Fibroblast of skin of right quadriceps (primary cell): ENCODE data around the gene SOX18.

ENCODE experiments used
- DNase-seq: peaks from one replicate; pipeline ENCODE4 v3.0.0-alpha.2; 2013

SOX18 gene

GRCh38 chr20:64051561-64052325 is 2.3 kb upstream of the SOX18 start:
- DNase-seq = no peak

GRCh38 chr20:64051033-64051452 is 1.6 kb upstream of the SOX18 start:
- DNase-seq = no peak

- DNase-seq = no peak
Observed at GRCh38 chr20:64050261-64051032, 1.0 kb upstream of the SOX18 start.

GRCh38 chr20:64049878-64050260 is 430 bp upstream of the SOX18 start:
- DNase-seq = no peak

GRCh38 chr20:64048402-64049044 is 916 bp downstream of the SOX18 start:
- DNase-seq = no peak

GRCh38 chr20:64047968-64048401 is 1.5 kb downstream of the SOX18 start:
- DNase-seq = no peak

GRCh38 chr20:64047046-64047389 is 2.4 kb downstream of the SOX18 start:
- no peak for DNase-seq

- DNase-seq = no peak
Observed at GRCh38 chr20:64045346-64046011, 4.0 kb downstream of the SOX18 start.

- peak; percentile 25 for DNase-seq
Observed at GRCh38 chr20:64044484-64045247, 4.8 kb downstream of the SOX18 start.

GRCh38 chr20:64043768-64044167 is 5.7 kb downstream of the SOX18 start:
- no peak for DNase-seq

- DNase-seq = no peak
Observed at GRCh38 chr20:64042054-64042781, 7.2 kb downstream of the SOX18 start.

- DNase-seq = no peak
Observed at GRCh38 chr20:64041781-64042053, 7.7 kb downstream of the SOX18 start.

- DNase-seq = no peak
Observed at GRCh38 chr20:64041040-64041780, 8.2 kb downstream of the SOX18 start.

- no peak for DNase-seq
Observed at GRCh38 chr20:64040231-64041039, 9.0 kb downstream of the SOX18 start.

GRCh38 chr20:64039293-64040160 is 9.9 kb downstream of the SOX18 start:
- DNase-seq = no peak

- DNase-seq = peak; percentile 37
Observed at GRCh38 chr20:64038565-64039292, 10.7 kb downstream of the SOX18 start.

- no peak for DNase-seq
Observed at GRCh38 chr20:64038224-64038564, 11.2 kb downstream of the SOX18 start.

GRCh38 chr20:64037498-64038213 is 11.8 kb downstream of the SOX18 start:
- DNase-seq = no peak
